Measurements from ENCODE around the gene ST6GALNAC6.

ST6GALNAC6 gene, protein sequence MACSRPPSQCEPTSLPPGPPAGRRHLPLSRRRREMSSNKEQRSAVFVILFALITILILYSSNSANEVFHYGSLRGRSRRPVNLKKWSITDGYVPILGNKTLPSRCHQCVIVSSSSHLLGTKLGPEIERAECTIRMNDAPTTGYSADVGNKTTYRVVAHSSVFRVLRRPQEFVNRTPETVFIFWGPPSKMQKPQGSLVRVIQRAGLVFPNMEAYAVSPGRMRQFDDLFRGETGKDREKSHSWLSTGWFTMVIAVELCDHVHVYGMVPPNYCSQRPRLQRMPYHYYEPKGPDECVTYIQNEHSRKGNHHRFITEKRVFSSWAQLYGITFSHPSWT

DNA sequence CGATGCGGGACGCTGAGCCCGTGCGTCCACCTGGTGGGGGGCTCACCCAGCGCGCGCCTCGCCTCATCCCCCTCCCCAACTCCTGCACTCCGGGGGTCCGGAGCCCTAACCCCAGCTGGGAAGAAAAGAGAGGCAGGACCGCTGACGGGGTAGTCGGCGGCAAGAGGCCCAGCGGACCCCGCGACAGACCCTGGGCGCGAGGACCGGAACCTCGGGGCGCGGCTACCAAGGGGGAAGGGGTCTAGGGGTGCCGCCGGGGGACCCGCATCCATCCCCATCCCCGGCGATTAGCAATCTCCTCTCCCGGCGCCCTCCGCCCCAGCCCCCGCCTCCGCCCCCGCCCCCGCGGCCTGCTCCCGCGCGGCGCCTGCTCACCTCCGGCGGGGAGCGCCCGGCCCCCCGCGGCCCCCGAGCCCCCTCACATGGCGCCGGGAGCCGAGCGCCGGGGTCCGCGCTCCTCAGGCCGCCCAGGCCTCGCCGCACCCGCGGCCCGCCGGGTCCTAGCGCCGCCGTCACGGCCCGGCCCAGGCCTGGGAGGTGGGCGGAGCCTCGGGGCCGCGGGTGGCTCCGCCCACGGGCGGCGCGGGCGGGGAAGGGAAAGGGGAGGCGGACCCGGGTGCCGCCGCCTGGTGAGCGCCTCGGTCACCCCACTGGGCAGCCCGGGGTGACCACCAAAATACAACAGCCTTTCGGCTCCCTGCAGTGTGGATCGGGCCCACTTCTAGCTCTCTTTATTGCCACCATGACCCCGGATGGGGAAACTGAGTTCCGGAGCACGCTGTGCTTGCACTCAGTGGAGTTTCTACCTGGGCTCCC lies at the start of gene ST6GALNAC6:
ST6GALNAC6 (minus strand) TSS at position 476 of the 816 bp plus-strand sequence. CDS start 1,622 bp downstream, outside the sequence.
- TF ChIP-seq GATA1 (IDR thresholded peaks at IDR 0.05; ENCODE audit: low read depth, low read length) (no peak), POLR2A (IDR thresholded peaks at IDR 0.05; ENCODE audit: low read length) (peak; percentile 52)
- peak; percentile 85 to 91 for DNase-seq

- DNase-seq, result no peak
These were observed 48.7 kb upstream of the ST6GALNAC6 start for GRCh38 chr9:127947841-127948710.

GRCh38 chr9:127946728-127947127 lies 47.3 kb upstream of the ST6GALNAC6 start:
- TF ChIP-seq GATA1 (IDR thresholded peaks at IDR 0.05; ENCODE audit: low read depth, low read length), result no peak
- TF ChIP-seq POLR2A (IDR thresholded peaks at IDR 0.05; ENCODE audit: low read length), result no peak
- peak; percentile 16 to 39 for DNase-seq

More at GRCh38 chr9:127947841-127948710, 48.7 kb upstream of the ST6GALNAC6 start:
- TF ChIP-seq GATA1 (IDR thresholded peaks at IDR 0.05; ENCODE audit: low read depth, low read length) (no peak), POLR2A (IDR thresholded peaks at IDR 0.05; ENCODE audit: low read length) (no peak)

- no peak for DNase-seq
- TF ChIP-seq POLR2A (IDR thresholded peaks at IDR 0.05; ENCODE audit: low read length) (no peak), GATA1 (IDR thresholded peaks at IDR 0.05; ENCODE audit: low read depth, low read length) (no peak)
These were observed 46.5 kb upstream of the ST6GALNAC6 start for GRCh38 chr9:127945942-127946341.

DNA sequence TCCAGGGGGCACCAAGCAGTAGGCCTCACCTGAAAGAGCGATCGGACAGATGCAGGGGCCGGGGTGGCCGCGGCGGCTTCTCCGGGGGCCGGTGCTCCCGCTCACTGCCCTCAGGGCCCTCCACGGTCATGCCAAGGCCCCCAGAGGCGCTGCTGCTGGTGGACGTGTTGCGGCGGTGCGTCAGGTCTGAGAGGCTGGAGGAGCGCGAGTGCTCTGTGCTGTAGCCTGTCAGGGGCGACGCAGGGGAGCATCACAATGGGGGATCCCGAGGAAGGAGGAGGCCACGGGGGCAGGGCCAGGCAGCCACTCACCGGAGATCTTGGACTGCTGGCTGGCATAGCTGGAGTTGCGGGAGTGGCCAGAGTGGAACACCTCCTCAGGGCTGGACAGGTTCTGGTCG lies 45.9 kb upstream of the ST6GALNAC6 start:
- DNase-seq, result no peak
- no peak for TF ChIP-seq POLR2A (IDR thresholded peaks at IDR 0.05; ENCODE audit: low read length)
- TF ChIP-seq GATA1 (IDR thresholded peaks at IDR 0.05; ENCODE audit: low read depth, low read length), result no peak

- no peak for DNase-seq
- no peak for TF ChIP-seq POLR2A (IDR thresholded peaks at IDR 0.05; ENCODE audit: low read length)
- TF ChIP-seq GATA1 (IDR thresholded peaks at IDR 0.05; ENCODE audit: low read depth, low read length), result no peak
These were observed 45.3 kb upstream of the ST6GALNAC6 start for GRCh38 chr9:127944586-127945218.

DNA sequence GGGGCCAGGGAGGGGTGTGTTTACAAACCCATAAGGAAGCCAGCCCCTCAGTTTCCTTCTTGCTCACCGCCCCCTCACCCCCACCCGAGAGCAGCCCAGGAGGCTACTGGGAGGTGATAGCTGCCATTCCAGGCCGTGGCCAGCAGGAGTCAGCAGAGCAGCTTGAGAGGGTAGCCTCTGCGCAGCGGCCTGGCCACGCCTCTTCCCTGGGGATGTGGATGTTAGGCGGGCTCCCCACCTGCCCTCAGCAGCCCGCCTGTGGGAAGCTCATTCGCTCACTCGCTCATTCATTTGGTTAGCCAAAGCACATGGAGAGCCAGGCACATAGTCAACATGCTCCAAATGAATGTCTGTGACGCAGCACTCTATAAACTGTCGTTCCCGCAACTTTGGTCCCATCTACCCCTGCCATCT lies 44.3 kb upstream of the ST6GALNAC6 start:
- DNase-seq, result peak; percentile 79 to 88
- TF ChIP-seq POLR2A (IDR thresholded peaks at IDR 0.05; ENCODE audit: low read length), result no peak
- no peak for TF ChIP-seq GATA1 (IDR thresholded peaks at IDR 0.05; ENCODE audit: low read depth, low read length)

DNA sequence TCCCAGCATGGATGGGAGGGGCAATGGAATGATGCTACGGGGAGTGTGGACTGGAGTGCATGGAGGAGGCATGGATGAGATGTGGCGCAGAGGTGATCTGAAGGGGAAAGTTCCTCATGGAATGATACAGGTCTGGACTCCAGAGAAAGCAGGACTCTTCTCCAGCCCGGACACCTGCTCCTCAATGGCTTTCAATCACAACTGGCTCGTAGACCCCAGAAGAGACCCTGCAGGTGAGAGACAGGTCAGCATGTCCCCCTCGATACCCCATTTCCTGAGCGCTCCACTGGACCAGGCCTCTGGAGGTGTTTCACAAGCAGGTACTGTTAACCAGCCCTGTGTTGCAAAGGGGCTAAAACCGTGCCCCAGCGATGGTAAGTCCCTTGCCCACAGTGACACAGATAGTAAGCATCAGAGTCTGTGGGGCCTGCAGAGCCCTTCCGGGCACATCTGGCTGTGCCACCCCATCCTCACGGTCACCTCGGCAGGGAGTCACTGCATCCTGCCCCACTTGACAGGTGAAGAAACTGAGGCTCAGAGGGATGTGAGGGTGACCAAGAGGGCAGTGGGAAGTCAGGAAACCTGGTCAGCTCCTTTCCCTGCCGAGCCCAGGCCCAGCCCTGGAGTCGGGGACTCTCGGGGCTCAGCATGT lies 43.7 kb upstream of the ST6GALNAC6 start:
- DNase-seq, result no peak
- no peak for TF ChIP-seq GATA1 (IDR thresholded peaks at IDR 0.05; ENCODE audit: low read depth, low read length)
- TF ChIP-seq POLR2A (IDR thresholded peaks at IDR 0.05; ENCODE audit: low read length), result no peak

GRCh38 chr9:127942216-127943010 lies 43.0 kb upstream of the ST6GALNAC6 start:
- TF ChIP-seq POLR2A (IDR thresholded peaks at IDR 0.05; ENCODE audit: low read length) (no peak), GATA1 (IDR thresholded peaks at IDR 0.05; ENCODE audit: low read depth, low read length) (no peak)
- peak; percentile 84 to 89 for DNase-seq

DNA sequence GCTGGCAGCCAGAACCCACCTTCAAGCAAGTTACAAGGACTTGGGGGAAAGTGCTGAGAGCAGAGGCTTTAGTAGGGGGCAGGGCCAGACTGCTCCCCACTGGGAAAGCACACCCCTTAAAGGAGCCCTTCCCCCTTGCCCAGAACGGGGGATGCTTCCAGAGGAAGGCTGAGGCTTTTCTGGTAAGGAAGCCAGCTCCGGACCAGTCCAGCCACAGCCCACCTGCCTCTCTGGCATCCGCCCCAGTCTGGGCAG lies 42.5 kb upstream of the ST6GALNAC6 start:
- peak in 1 of 2 experiments; percentile 28 for DNase-seq
- TF ChIP-seq GATA1 (IDR thresholded peaks at IDR 0.05; ENCODE audit: low read depth, low read length), result no peak
- TF ChIP-seq POLR2A (IDR thresholded peaks at IDR 0.05; ENCODE audit: low read length), result no peak

- peak; percentile 46 to 53 for DNase-seq
- TF ChIP-seq GATA1 (IDR thresholded peaks at IDR 0.05; ENCODE audit: low read depth, low read length) (no peak), POLR2A (IDR thresholded peaks at IDR 0.05; ENCODE audit: low read length) (no peak)
These were observed 41.9 kb upstream of the ST6GALNAC6 start for GRCh38 chr9:127941062-127941960.

Data from erythroblast (primary cell).